Spleen (tissue), 11 donors: Measurements from ENCODE around the gene MCRS1. TPM values are rescaled to one million over a fixed set of nuclear protein-coding genes. Genes with fewer than 3 reads are reported as not detected.
"Not testable (repeated sequence)": the region's sequence is repeated elsewhere in the genome, so short reads cannot be mapped to it uniquely, and the experiment has no call there.

ENCODE experiments used
- DNase-seq: peaks from one replicate; pipeline ENCODE4 v3.0.0-alpha.2; 2020
- H3K27ac ChIP-seq, 8 donors: fragments of 200-600 bp; sonication (generic) in 7 of 8; 1 replicate in 4 of 8; 2 replicates in 4 of 8; pipeline versions ENCODE4 v1.5.0 to v1.8.0; 2016 to 2021; ENCODE audit warnings: inconsistent platforms in 4 of 8, mild to moderate bottlenecking in 4 of 8, moderate library complexity in 1 of 8
- H3K27me3 ChIP-seq, 7 donors: fragments of 200-600 bp; sonication (generic) in 6 of 7; replicated peaks in 1 of 7; 1 replicate in 4 of 7; 2 replicates in 3 of 7; pipeline versions ENCODE4 v1.5.0 to v1.8.0; 2016 to 2021; ENCODE audit warnings: inconsistent platforms in 3 of 7, mild to moderate bottlenecking in 1 of 7
- H3K36me3 ChIP-seq, 6 donors: fragments of 200-600 bp; sonication (generic) in 5 of 6; 1 replicate in 4 of 6; 2 replicates in 2 of 6; pipeline versions ENCODE4 v1.5.0 to v1.8.0; 2016 to 2021; ENCODE audit warnings: inconsistent platforms in 2 of 6
- H3K4me1 ChIP-seq, 6 donors: fragments of 200-600 bp; sonication (generic) in 5 of 6; 1 replicate in 3 of 6; 2 replicates in 3 of 6; pipeline versions ENCODE4 v1.5.0 to v1.8.0; 2016 to 2021; ENCODE audit warnings: inconsistent platforms in 3 of 6
- H3K4me3 ChIP-seq, 8 donors: fragments of 200-600 bp; sonication (generic) in 7 of 8; 1 replicate in 4 of 8; 2 replicates in 4 of 8; pipeline versions ENCODE4 v1.5.0 to v1.8.0; 2016 to 2021; ENCODE audit warnings: inconsistent platforms in 4 of 8, mild to moderate bottlenecking in 4 of 8, moderate library complexity in 2 of 8
- H3K9me3 ChIP-seq, 8 donors: fragments of 200-600 bp; sonication (generic) in 7 of 8; 1 replicate in 4 of 8; 2 replicates in 4 of 8; pipeline versions ENCODE4 v1.5.0 to v1.8.0; 2016 to 2021; ENCODE audit warnings: inconsistent platforms in 4 of 8
- CTCF ChIP-seq, 11 experiments: fragments of 200-600 bp in 7 of 11; fragments of 450-650 bp in 4 of 11; sonication (generic) in 4 of 11; IDR thresholded peaks in 8 of 11; conservative IDR thresholded peaks in 3 of 11; 1 replicate in 7 of 11; 2 replicates in 4 of 11; pipeline versions ENCODE4 v1.4.0 to v1.8.0; 2016 to 2021; ENCODE audit warnings: antibody characterized with exemption in 11 of 11, inconsistent platforms in 4 of 11, mild to moderate bottlenecking in 1 of 11
- POLR2A ChIP-seq, 3 donors: fragments of 450-650 bp; IDR thresholded peaks; one replicate each; pipeline ENCODE4 v1.5.1; 2017; ENCODE audit warnings: antibody characterized with exemption in 3 of 3, mild to moderate bottlenecking in 1 of 3
- POLR2AphosphoS5 ChIP-seq, 3 donors: sonication (generic); formaldehyde crosslinking; IDR thresholded peaks; one replicate each; pipeline ENCODE4 v1.5.1; 2017; ENCODE audit warnings: antibody characterized with exemption in 3 of 3
- WGBS, 5 donors: extraction: QIAGEN DNeasy Blood & Tissue Kit in 3 of 5; methylation state at CpG; one replicate each; pipeline versions ENCODE4 v1.1.5 to v1.1.7; 2013 to 2018; 5-methylcytosine and 5-hydroxymethylcytosine counted together
- intact Hi-C: fragments of 100-400 bp; cut with DNase I; formaldehyde crosslinking; loops from one replicate; pipeline ENCODE4 v1.15.0; 2023; ENCODE audit warnings: low total_unique reads
- polyA plus RNA-seq, 3 donors: library from polyadenylated mRNA; stranded (reverse); fragments of 200-250 nt; gene quantifications; one replicate each; pipeline ENCODE4 v1.2.1, GENCODE V29; 2013
- total RNA-seq, 7 donors: library from RNA; depleted of rRNA in 3 of 7; stranded (reverse); fragments of >200 nt in 3 of 7; fragmentation: NEBNext Ultra II Directional in 4 of 7; extraction: Animal tissue kit (Norgen Biotek cat#: 25700) in 4 of 7; gene quantifications; one replicate each; pipeline versions ENCODE4 v1.1.0 to v1.2.1, GENCODE V29; 2016 to 2021
- donor health status: healthy with polysubstance abuse.
- donor health status: DM: no; HTN: no; CAD: no; lungs with moderate emphysema.
- donor health status: DM: no; HTN: no; CAD: no.
- donor health status: Bipolar disorder and iron deficiency.
- donor health status: healthy.
- donor health status: DM: no; HTN: no; CAD: no.
- donor health status: DM: yes; HTN: yes; CAD: no.

The MCRS1 gene
- total and polyA plus RNA-seq, 10 donors = 44.1 to 64.7 (median 54.3) TPM

GRCh38 chr12:49535921-49536525, 31.9 kb downstream of the MCRS1 start:
- peak overlapping the region in 2 of 8 donors; percentile 15 to 80 for H3K27ac ChIP-seq
- H3K4me1 ChIP-seq = peaks cover 4 to 56% (median 29%) of the 10 kb centered on the region in 6 donors
- intact Hi-C loops = no loop called here
- H3K36me3 ChIP-seq = no peaks in the 10 kb centered on the region
- no peak for DNase-seq
- TF ChIP-seq CTCF (IDR thresholded peaks at IDR 0.05 in 8 of 11, conservative IDR thresholded peaks at IDR 0.05 in 3 of 11) (no peak), POLR2A (IDR thresholded peaks at IDR 0.05) (no peak), POLR2AphosphoS5 (IDR thresholded peaks at IDR 0.05) (no peak)
- no peak overlapping the region for H3K4me3 ChIP-seq
- peaks cover 0 to 65% (median 30%) of the 10 kb centered on the region in 7 donors for H3K27me3 ChIP-seq
- WGBS, 5 donors = 88 to 93% (median 92%) methylated on average over 6 of the region's 6 CpGs
- H3K9me3 ChIP-seq = no peaks in the 10 kb centered on the region

- no peaks in the 10 kb centered on the region for H3K9me3 ChIP-seq
- intact Hi-C loops = no loop called here
- no peak overlapping the region for H3K27ac ChIP-seq
- H3K36me3 ChIP-seq = no peaks in the 10 kb centered on the region
- 70 to 78% (median 76%) methylated on average over 13 of the region's 13 CpGs for WGBS, 5 donors
- peak; percentile 39 for DNase-seq
- H3K4me1 ChIP-seq = peaks cover 4 to 47% (median 27%) of the 10 kb centered on the region in 6 donors
- TF ChIP-seq CTCF (IDR thresholded peaks at IDR 0.05 in 8 of 11, conservative IDR thresholded peaks at IDR 0.05 in 3 of 11) = no peak
- no peak for TF ChIP-seq POLR2AphosphoS5 (IDR thresholded peaks at IDR 0.05)
- TF ChIP-seq POLR2A (IDR thresholded peaks at IDR 0.05) = no peak
- no peak overlapping the region for H3K4me3 ChIP-seq
- H3K27me3 ChIP-seq = peaks cover 0 to 54% (median 30%) of the 10 kb centered on the region in 7 donors
Observed at GRCh38 chr12:49534731-49535278, 33.1 kb downstream of the MCRS1 start.

GRCh38 chr12:49534122-49534521, 33.8 kb downstream of the MCRS1 start:
- peaks cover 4 to 40% (median 22%) of the 10 kb centered on the region in 6 donors for H3K4me1 ChIP-seq
- H3K27me3 ChIP-seq = peaks cover 0 to 47% (median 24%) of the 10 kb centered on the region in 7 donors
- H3K36me3 ChIP-seq, H3K4me3 ChIP-seq, intact Hi-C loops, H3K9me3 ChIP-seq, H3K27ac ChIP-seq: not testable (repeated sequence)
- peak; percentile 17 for DNase-seq
- 84 to 93% (median 89%) methylated on average over 5 of the region's 5 CpGs for WGBS, 5 donors

GRCh38 chr12:49533331-49533730, 34.6 kb downstream of the MCRS1 start:
- Histone ChIP-seq H3K4me1 (peaks cover 4 to 33% (median 16%) of the 10 kb centered on the region in 6 donors), H3K27me3 (peaks cover 0 to 39% (median 18%) of the 10 kb centered on the region in 7 donors), H3K36me3 (no peaks in the 10 kb centered on the region), H3K4me3 (no peak overlapping the region), H3K27ac (no peak overlapping the region), H3K9me3 (no peaks in the 10 kb centered on the region)
- WGBS, 5 donors = 91 to 96% (median 92%) methylated on average over 10 of the region's 10 CpGs
- intact Hi-C loops = no loop called here
- TF ChIP-seq CTCF (IDR thresholded peaks at IDR 0.05 in 8 of 11, conservative IDR thresholded peaks at IDR 0.05 in 3 of 11) (no peak), POLR2AphosphoS5 (IDR thresholded peaks at IDR 0.05) (no peak), POLR2A (IDR thresholded peaks at IDR 0.05) (no peak)
- DNase-seq = no peak
